Measurements from ENCODE around the gene EXOC2. TPM values are rescaled to one million over a fixed set of nuclear protein-coding genes. Genes with fewer than 3 reads are reported as not detected.

Gene EXOC2
- total RNA-seq, 1 donor from 2014 or later: 31.3 TPM

- Mint-ChIP-seq H3K9me3 (ENCODE audit: unreplicated experiment) (no peaks in the 10 kb centered on the region), H3K4me3 (ENCODE audit: unreplicated experiment) (no peak overlapping the region), H3K27ac (ENCODE audit: unreplicated experiment) (no peak overlapping the region), H3K4me1 (ENCODE audit: low read depth, unreplicated experiment) (no peaks in the 10 kb centered on the region), H3K36me3 (ENCODE audit: unreplicated experiment) (peaks cover 2% of the 10 kb centered on the region), H3K27me3 (ENCODE audit: unreplicated experiment) (no peaks in the 10 kb centered on the region)
- peak; percentile 85 for TF ChIP-seq CTCF (IDR thresholded peaks at IDR 0.05; ENCODE audit: partially characterized antibody, unreplicated experiment)
- peak; percentile 87 for DNase-seq
Measured at GRCh38 chr6:722077-722524, 29.2 kb upstream of the EXOC2 start.

- Mint-ChIP-seq H3K27me3 (ENCODE audit: unreplicated experiment) (peaks cover 2% of the 10 kb centered on the region), H3K9me3 (ENCODE audit: unreplicated experiment) (no peaks in the 10 kb centered on the region), H3K27ac (ENCODE audit: unreplicated experiment) (no peak overlapping the region), H3K4me3 (ENCODE audit: unreplicated experiment) (no peak overlapping the region), H3K4me1 (ENCODE audit: low read depth, unreplicated experiment) (peaks cover 2% of the 10 kb centered on the region), H3K36me3 (ENCODE audit: unreplicated experiment) (peaks cover 6% of the 10 kb centered on the region)
- DNase-seq: no peak
- no peak for TF ChIP-seq CTCF (IDR thresholded peaks at IDR 0.05; ENCODE audit: partially characterized antibody, unreplicated experiment)
Measured at GRCh38 chr6:718345-718744, 25.4 kb upstream of the EXOC2 start.

GRCh38 chr6:717135-717534 lies 24.2 kb upstream of the EXOC2 start:
- TF ChIP-seq CTCF (IDR thresholded peaks at IDR 0.05; ENCODE audit: partially characterized antibody, unreplicated experiment): no peak
- Mint-ChIP-seq H3K9me3 (ENCODE audit: unreplicated experiment) (no peaks in the 10 kb centered on the region), H3K36me3 (ENCODE audit: unreplicated experiment) (peaks cover 6% of the 10 kb centered on the region), H3K4me1 (ENCODE audit: low read depth, unreplicated experiment) (peaks cover 2% of the 10 kb centered on the region), H3K27ac (ENCODE audit: unreplicated experiment) (no peak overlapping the region), H3K27me3 (ENCODE audit: unreplicated experiment) (peaks cover 2% of the 10 kb centered on the region), H3K4me3 (ENCODE audit: unreplicated experiment) (no peak overlapping the region)
- no peak for DNase-seq

DNA sequence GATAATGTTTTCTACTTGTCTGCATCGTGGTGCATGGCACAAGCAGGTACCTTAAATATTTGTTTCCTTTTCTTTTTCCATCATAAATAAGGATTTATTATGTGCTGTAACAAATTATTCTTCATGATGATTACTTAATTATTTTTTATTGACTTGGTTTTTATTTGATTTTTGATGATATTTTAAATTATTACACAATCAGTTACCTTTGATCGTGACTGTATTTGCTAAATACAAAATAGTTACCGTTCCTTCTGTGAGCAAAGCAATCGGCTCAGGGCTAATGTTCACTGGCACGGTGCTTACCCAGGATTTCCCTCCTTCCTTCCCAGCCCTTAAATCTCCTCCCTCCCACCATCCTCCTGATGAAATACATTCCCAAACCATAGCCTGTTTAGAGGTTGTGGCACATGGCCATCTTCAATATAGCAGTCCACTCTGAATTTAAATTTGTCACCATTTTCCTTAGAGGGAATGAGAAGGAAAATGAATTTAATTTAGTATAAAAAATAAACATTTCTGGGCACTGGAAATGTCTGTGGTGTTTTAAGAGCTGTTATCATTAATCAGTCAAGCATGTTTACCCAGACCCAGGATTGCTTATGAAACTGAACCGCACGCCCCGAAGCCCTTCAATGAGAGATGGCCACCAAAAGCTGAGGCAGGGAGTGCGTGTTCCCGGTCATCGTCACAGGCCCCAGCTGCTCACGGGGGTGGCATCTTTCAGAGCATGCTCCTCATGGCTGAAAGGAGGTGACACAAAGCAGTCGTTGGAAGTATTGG lies 23.0 kb upstream of the EXOC2 start:
- no peak for TF ChIP-seq CTCF (IDR thresholded peaks at IDR 0.05; ENCODE audit: partially characterized antibody, unreplicated experiment)
- H3K27ac Mint-ChIP-seq (ENCODE audit: unreplicated experiment): no peak overlapping the region
- no peak for DNase-seq

GRCh38 chr6:714100-714499 lies 21.2 kb upstream of the EXOC2 start:
- no peaks in the 10 kb centered on the region for H3K9me3 Mint-ChIP-seq (ENCODE audit: unreplicated experiment)
- no peak for TF ChIP-seq CTCF (IDR thresholded peaks at IDR 0.05; ENCODE audit: partially characterized antibody, unreplicated experiment)
- peaks cover 5% of the 10 kb centered on the region for H3K4me1 Mint-ChIP-seq (ENCODE audit: low read depth, unreplicated experiment)
- no peak for DNase-seq
- H3K27me3 Mint-ChIP-seq (ENCODE audit: unreplicated experiment): peaks cover 2% of the 10 kb centered on the region
- peaks cover 6% of the 10 kb centered on the region for H3K36me3 Mint-ChIP-seq (ENCODE audit: unreplicated experiment)
- H3K27ac Mint-ChIP-seq (ENCODE audit: unreplicated experiment): no peak overlapping the region
- H3K4me3 Mint-ChIP-seq (ENCODE audit: unreplicated experiment): no peak overlapping the region

More for the DNA sequence above, 23.0 kb upstream of the EXOC2 start:
- peaks cover 2% of the 10 kb centered on the region for H3K27me3 Mint-ChIP-seq (ENCODE audit: unreplicated experiment)
- no peak overlapping the region for H3K4me3 Mint-ChIP-seq (ENCODE audit: unreplicated experiment)
- no peaks in the 10 kb centered on the region for H3K9me3 Mint-ChIP-seq (ENCODE audit: unreplicated experiment)
- peaks cover 2% of the 10 kb centered on the region for H3K4me1 Mint-ChIP-seq (ENCODE audit: low read depth, unreplicated experiment)
- peaks cover 6% of the 10 kb centered on the region for H3K36me3 Mint-ChIP-seq (ENCODE audit: unreplicated experiment)
